ENCODE results near the gene DPP6.

- TF ChIP-seq CTCF (IDR thresholded peaks at IDR 0.05) (no peak), POLR2AphosphoS5 (IDR thresholded peaks at IDR 0.05) (no peak), POLR2A (IDR thresholded peaks at IDR 0.05) (no peak)
These were observed 796.3 kb downstream of the DPP6 start for GRCh38 chr7:154848464-154848863.
